ENCODE results near the gene PPP2R5A.

DNA sequence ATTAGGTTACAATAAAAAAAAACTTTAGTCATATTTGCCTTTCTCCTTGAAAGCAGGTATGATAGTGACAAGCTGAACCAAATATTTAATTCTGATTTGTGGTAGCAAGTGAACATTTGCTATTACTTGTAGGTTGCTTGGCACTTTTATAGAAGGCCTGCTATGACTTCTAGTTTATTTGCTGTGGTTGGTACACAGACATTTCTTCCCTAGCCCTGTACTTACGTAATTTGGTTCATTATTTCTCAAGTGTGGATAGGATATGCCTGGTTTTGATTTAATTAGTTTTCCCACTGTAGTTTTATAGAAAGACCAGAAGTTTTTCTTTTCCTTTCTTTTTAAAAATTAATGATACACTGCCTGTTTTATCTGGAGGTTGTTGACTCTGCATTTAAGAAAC is 55.9 kb downstream of the PPP2R5A start:
- TF ChIP-seq RXRA (IDR thresholded peaks at IDR 0.05; ENCODE audit: borderline replicate concordance, low read depth) (no peak), RAD21 (IDR thresholded peaks at IDR 0.05; ENCODE audit: low read length) (no peak), EZH2phosphoT487 (IDR thresholded peaks at IDR 0.05; ENCODE audit: borderline replicate concordance, low read depth) (no peak)
- TF ChIP-seq, protein P1, sequence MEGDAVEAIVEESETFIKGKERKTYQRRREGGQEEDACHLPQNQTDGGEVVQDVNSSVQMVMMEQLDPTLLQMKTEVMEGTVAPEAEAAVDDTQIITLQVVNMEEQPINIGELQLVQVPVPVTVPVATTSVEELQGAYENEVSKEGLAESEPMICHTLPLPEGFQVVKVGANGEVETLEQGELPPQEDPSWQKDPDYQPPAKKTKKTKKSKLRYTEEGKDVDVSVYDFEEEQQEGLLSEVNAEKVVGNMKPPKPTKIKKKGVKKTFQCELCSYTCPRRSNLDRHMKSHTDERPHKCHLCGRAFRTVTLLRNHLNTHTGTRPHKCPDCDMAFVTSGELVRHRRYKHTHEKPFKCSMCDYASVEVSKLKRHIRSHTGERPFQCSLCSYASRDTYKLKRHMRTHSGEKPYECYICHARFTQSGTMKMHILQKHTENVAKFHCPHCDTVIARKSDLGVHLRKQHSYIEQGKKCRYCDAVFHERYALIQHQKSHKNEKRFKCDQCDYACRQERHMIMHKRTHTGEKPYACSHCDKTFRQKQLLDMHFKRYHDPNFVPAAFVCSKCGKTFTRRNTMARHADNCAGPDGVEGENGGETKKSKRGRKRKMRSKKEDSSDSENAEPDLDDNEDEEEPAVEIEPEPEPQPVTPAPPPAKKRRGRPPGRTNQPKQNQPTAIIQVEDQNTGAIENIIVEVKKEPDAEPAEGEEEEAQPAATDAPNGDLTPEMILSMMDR (IDR thresholded peaks at IDR 0.05): no peak
